Measurements from ENCODE around the gene CNOT9. TPM values are rescaled to one million over a fixed set of nuclear protein-coding genes. Genes with fewer than 3 reads are reported as not detected.
A peak's percentile ranks its signal among the peaks of the same experiment; 100 is the strongest.

CNOT9 gene
- total RNA-seq, 1 experiment from 2014 or later = 65.7 TPM

DNA sequence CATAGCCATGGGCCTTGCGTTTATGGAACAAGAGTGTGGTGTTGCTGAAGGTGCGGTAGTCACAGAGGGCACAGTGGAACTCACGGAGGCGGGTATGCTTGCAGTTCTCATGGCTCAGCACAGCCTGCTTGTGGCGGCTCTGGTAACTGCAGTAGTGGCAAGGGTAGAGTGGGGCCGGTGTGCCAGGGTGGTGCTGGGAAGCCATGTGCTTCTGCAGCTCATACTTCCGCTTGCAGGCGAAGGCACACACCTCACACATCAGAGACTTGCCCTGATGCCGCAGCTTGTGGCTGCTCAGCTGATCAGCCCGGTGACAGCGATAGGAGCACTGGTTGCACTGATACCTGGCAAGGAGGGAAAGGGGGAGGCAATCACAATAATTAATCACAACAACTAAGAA, 76.1 kb downstream of the CNOT9 start:
- intact Hi-C loops (cut with micrococcal nuclease) = no loop called here
- Histone ChIP-seq H3K4me2 (ENCODE audit: low read length) (no peak overlapping the region), H3K9me3 (ENCODE audit: control insufficient read depth in 1 of 2, insufficient read depth in 1 of 2, low read depth in 1 of 2, low read length in 2 of 2) (no peaks in the 10 kb centered on the region), H3K79me2 (ENCODE audit: insufficient read depth, low read length) (peaks cover 21% of the 10 kb centered on the region; the same call in 1 of the 2 replicates), H3K4me1 (ENCODE audit: control insufficient read depth in 1 of 2, insufficient read depth in 2 of 2, low read length in 2 of 2) (no peaks in the 10 kb centered on the region), H4K20me1 (ENCODE audit: insufficient read depth) (no peaks in the 10 kb centered on the region; the same call in 1 of the 2 replicates), H3K9me2 (ENCODE audit: insufficient read depth) (no peaks in the 10 kb centered on the region), H3K9ac (ENCODE audit: low read length) (no peak overlapping the region), H2AFZ (ENCODE audit: low read depth, low read length, poor library complexity, severe bottlenecking) (no peak overlapping the region), H3K36me3 (ENCODE audit: control insufficient read depth in 1 of 2, insufficient read depth in 2 of 2, low read length in 2 of 2) (peaks cover 40 to 60% of the 10 kb centered on the region in 2 experiments), H3K27ac (ENCODE audit: low read depth, low read length) (no peak overlapping the region), H3K27me3 (ENCODE audit: insufficient read depth, low read length) (no peaks in the 10 kb centered on the region), H3K4me3 (replicated peaks in 1 of 2; ENCODE audit: low read depth in 1 of 2, low read length in 2 of 2) (no peak overlapping the region)
- BruUV-seq (replicated peaks) = no TSS peak
- no peak for TF ChIP-seq FOSL1 (IDR thresholded peaks at IDR 0.05; ENCODE audit: low read depth)
- no peak for TF ChIP-seq SP1 (IDR thresholded peaks at IDR 0.05; ENCODE audit: low read depth)
- no peak for TF ChIP-seq CEBPB (IDR thresholded peaks at IDR 0.05; ENCODE audit: low read depth)
- no peak for TF ChIP-seq ELF1 (IDR thresholded peaks at IDR 0.05; ENCODE audit: borderline replicate concordance, low read depth)
- TF ChIP-seq ZNF274 (IDR thresholded peaks at IDR 0.05; ENCODE audit: low read depth, low read length) = no peak
- TF ChIP-seq RAD21 (IDR thresholded peaks at IDR 0.05; ENCODE audit: low read depth) = no peak
- TF ChIP-seq, protein P1, sequence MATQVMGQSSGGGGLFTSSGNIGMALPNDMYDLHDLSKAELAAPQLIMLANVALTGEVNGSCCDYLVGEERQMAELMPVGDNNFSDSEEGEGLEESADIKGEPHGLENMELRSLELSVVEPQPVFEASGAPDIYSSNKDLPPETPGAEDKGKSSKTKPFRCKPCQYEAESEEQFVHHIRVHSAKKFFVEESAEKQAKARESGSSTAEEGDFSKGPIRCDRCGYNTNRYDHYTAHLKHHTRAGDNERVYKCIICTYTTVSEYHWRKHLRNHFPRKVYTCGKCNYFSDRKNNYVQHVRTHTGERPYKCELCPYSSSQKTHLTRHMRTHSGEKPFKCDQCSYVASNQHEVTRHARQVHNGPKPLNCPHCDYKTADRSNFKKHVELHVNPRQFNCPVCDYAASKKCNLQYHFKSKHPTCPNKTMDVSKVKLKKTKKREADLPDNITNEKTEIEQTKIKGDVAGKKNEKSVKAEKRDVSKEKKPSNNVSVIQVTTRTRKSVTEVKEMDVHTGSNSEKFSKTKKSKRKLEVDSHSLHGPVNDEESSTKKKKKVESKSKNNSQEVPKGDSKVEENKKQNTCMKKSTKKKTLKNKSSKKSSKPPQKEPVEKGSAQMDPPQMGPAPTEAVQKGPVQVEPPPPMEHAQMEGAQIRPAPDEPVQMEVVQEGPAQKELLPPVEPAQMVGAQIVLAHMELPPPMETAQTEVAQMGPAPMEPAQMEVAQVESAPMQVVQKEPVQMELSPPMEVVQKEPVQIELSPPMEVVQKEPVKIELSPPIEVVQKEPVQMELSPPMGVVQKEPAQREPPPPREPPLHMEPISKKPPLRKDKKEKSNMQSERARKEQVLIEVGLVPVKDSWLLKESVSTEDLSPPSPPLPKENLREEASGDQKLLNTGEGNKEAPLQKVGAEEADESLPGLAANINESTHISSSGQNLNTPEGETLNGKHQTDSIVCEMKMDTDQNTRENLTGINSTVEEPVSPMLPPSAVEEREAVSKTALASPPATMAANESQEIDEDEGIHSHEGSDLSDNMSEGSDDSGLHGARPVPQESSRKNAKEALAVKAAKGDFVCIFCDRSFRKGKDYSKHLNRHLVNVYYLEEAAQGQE (IDR thresholded peaks at IDR 0.05; ENCODE audit: low read depth) = no peak
- no peak for DNase-seq (ENCODE audit: low read depth, low spot score)
- CTCF ChIA-PET = no interaction called here
- RAD21 ChIA-PET (ENCODE audit: low non-redundant PET in 1 of 2, low total read pairs in 2 of 2, uncharacterized antibody in 2 of 2, unreplicated experiment in 2 of 2) = no interaction called here
- ATAC-seq = peak; percentile 56
- POLR2A ChIA-PET = no interaction called here

DNA sequence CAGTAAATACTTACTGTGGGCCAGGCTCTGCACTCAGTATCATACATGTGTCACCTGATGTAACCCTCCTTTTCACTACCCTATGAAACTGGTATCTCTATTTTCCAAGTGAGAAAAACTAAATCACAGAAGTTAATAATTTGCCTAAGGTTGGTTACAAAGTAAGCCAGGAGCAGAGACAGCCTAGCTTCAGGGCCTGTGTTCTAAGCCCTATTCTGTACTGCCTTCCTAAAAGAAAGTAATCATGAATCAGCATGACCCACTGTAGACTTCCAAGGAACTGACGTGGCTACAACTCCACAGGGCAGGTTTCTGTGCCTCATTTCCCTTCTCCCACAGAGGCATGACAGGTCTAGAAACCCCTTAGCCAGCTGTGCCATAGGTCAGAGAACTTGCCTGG, 76.5 kb downstream of the CNOT9 start:
- ATAC-seq = no peak
- DNase-seq (ENCODE audit: low read depth, low spot score) = no peak
- H3K4me1 ChIP-seq (ENCODE audit: control insufficient read depth in 1 of 2, insufficient read depth in 2 of 2, low read length in 2 of 2) = no peaks in the 10 kb centered on the region
- no peaks in the 10 kb centered on the region for H3K27me3 ChIP-seq (ENCODE audit: insufficient read depth, low read length)
- H3K9ac ChIP-seq (ENCODE audit: low read length) = no peak overlapping the region
- H3K79me2 ChIP-seq (ENCODE audit: insufficient read depth, low read length) = peaks cover 21% of the 10 kb centered on the region; the same call in 1 of the 2 replicates
- RAD21 ChIA-PET (ENCODE audit: low non-redundant PET in 1 of 2, low total read pairs in 2 of 2, uncharacterized antibody in 2 of 2, unreplicated experiment in 2 of 2) = no interaction called here
- H3K4me3 ChIP-seq (replicated peaks in 1 of 2; ENCODE audit: low read depth in 1 of 2, low read length in 2 of 2) = no peak overlapping the region
- no peaks in the 10 kb centered on the region for H3K9me2 ChIP-seq (ENCODE audit: insufficient read depth)
- H3K27ac ChIP-seq (ENCODE audit: low read depth, low read length) = no peak overlapping the region
- intact Hi-C loops (cut with micrococcal nuclease) = no loop called here
- no peak for TF ChIP-seq ELF1 (IDR thresholded peaks at IDR 0.05; ENCODE audit: borderline replicate concordance, low read depth)
- TF ChIP-seq, protein P2, sequence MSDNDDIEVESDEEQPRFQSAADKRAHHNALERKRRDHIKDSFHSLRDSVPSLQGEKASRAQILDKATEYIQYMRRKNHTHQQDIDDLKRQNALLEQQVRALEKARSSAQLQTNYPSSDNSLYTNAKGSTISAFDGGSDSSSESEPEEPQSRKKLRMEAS (IDR thresholded peaks at IDR 0.05) = no peak
- TF ChIP-seq TCF7L2 (IDR thresholded peaks at IDR 0.05; ENCODE audit: borderline replicate concordance, extremely low read depth, insufficient read depth, insufficient read length) = no peak
- no peak for TF ChIP-seq POLR2A (IDR thresholded peaks at IDR 0.05; ENCODE audit: borderline replicate concordance, extremely low read depth, insufficient read depth, insufficient read length)
- no peak for TF ChIP-seq ZFX (IDR thresholded peaks at IDR 0.05)
- TF ChIP-seq EZH2phosphoT487 (IDR thresholded peaks at IDR 0.05; ENCODE audit: borderline replicate concordance) = no peak
- TF ChIP-seq ZNF274 (IDR thresholded peaks at IDR 0.05; ENCODE audit: low read depth, low read length) = no peak
- CTCF ChIA-PET = no interaction called here
- POLR2A ChIA-PET = no interaction called here
- no peak overlapping the region for H3K4me2 ChIP-seq (ENCODE audit: low read length)
- peaks cover 42 to 60% of the 10 kb centered on the region in 2 experiments for H3K36me3 ChIP-seq (ENCODE audit: control insufficient read depth in 1 of 2, insufficient read depth in 2 of 2, low read length in 2 of 2)
- no TSS peak for BruUV-seq (replicated peaks)
- no peaks in the 10 kb centered on the region; the same call in 1 of the 2 replicates for H4K20me1 ChIP-seq (ENCODE audit: insufficient read depth)
- no peak overlapping the region for H2AFZ ChIP-seq (ENCODE audit: low read depth, low read length, poor library complexity, severe bottlenecking)
- no peaks in the 10 kb centered on the region for H3K9me3 ChIP-seq (ENCODE audit: control insufficient read depth in 1 of 2, insufficient read depth in 1 of 2, low read depth in 1 of 2, low read length in 2 of 2)
